Activated CD4-positive, alpha-beta T cell treated with anti-CD3 and anti-CD28 coated beads, Interleukin-2, Interleukin-6, amounts not matched to agents 100 ng/mL and 50 ng/mL, durations not matched to agents 16 hours and 8 hours (primary cell): ENCODE data around the gene CELA3A.

Experiments
- DNase-seq: peaks from one replicate; pipeline ENCODE4 v3.0.0-alpha.2; 2020

The CELA3A gene

GRCh38 chr1:22052115-22053016 lies 50.9 kb downstream of the CELA3A start, which contains the start of gene CDC42:
TSS of gene CDC42 (plus strand) at chr1:22052709. CDS start at chr1:22078479, 25,770 bp downstream.
- DNase-seq = peak; percentile 98

GRCh38 chr1:22053017-22053860 lies 51.8 kb downstream of the CELA3A start:
- peak; percentile 51 for DNase-seq

- DNase-seq = peak; percentile 27
These were observed 52.7 kb downstream of the CELA3A start for GRCh38 chr1:22053861-22054770.

- DNase-seq = no peak
These were observed 54.0 kb downstream of the CELA3A start for GRCh38 chr1:22055463-22055862.

GRCh38 chr1:22056043-22056442 lies 54.6 kb downstream of the CELA3A start:
- no peak for DNase-seq

- DNase-seq = no peak
These were observed 55.5 kb downstream of the CELA3A start for GRCh38 chr1:22056936-22057335.

- DNase-seq = no peak
These were observed 56.4 kb downstream of the CELA3A start for GRCh38 chr1:22057861-22058260.
